Hematopoietic multipotent progenitor cell (in vitro differentiated cells): ENCODE measurements around the gene GABARAP. TPM values are rescaled to one million over a fixed set of nuclear protein-coding genes. Genes with fewer than 3 reads are reported as not detected.
A peak's percentile ranks its signal among the peaks of the same experiment; 100 is the strongest.

ENCODE experiments used
- DNase-seq, 3 donors: peaks; one replicate each; pipeline ENCODE4 v3.0.0-alpha.2; 2011 to 2015; ENCODE audit warnings: low read depth in 2 of 3, low spot score in 2 of 3
- total RNA-seq: library from RNA; depleted of rRNA; stranded (reverse); fragments of >200 nt; gene quantifications from one replicate; pipeline ENCODE4 v1.2.3, GENCODE V29; 2012

GABARAP gene
- total RNA-seq, 1 donor: 121 TPM

DNA sequence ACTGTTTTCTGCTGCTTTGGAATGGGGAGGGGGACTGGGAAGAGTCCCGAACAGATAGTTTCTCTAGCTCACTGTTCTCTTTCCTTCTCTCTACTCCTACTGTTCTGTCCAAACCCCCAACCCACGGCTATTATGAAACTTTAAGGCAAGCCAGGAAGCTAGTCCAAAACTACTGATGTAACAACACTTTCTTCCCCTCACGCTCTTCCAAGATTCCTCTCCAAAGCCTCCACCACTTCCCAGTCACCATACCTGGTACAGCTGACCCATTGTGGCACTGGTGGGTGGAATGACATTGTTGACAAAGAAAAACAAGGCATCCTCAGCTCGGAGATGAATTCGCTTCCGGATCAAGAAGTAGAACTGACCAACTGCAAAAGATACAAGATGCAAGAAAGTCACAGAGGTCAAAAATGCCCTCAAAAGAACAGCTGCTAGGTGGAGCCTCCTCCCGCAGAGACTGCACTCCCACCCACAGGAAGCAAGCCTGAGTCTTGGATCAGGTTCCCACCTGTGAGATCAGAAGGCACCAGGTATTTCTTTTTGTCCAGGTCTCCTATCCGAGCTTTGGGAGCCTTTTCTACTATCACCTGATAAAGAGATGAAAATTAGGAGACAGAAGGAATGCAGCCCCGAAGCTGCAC lies 1.0 kb downstream of the GABARAP start:
- no peak for DNase-seq

GRCh38 chr17:7240375-7240774 lies 1.9 kb downstream of the GABARAP start:
- no peak for DNase-seq

DNA sequence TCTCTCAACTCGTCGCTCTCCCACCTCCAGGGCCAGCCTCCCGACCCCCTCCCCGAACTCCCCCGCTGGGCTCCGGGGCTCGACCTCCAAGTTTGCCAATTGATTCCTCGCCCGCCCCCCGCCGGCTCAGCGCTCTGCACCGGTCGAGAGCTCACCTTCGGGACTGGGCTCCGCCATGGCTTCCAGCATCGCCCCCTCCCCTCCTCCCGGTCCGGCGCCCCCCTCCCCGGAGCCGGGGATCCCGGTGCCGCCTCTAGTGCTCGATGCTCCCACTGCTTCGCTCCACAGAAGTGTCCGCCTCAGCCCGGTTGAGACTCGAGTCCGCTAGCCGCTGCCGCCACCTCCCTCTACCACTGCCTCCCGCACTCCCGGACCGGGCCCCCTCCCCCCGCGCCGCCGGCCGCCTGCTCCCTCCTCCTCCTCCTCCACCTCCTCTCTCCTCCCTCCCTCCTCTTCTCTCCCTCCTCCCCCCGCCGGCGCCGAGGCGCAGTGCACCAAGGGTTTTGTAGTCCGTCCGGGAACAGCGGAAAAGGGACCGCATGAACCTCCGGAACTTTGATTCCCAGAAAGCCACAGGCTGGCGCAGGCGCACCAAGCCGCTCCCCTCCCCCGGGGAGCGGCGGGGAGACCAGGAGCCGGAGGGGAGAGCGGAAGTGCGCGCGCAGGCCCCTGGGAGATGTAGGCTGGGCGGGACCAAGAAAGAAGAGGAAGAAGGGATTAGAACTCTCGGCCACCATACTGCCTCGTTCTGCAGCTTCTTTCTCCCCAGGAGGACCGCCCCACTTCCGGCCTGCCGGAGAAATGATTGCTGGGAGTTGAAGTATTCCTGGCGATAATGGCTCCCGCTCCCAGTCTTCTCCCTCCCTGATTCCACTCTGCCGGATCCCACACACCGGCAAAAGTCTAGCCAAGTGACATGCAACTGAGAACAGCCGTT lies 2.9 kb downstream of the GABARAP start, which contains the start of gene PHF23:
Gene PHF23, minus strand, starts transcription at position 367 of the 937 bp plus-strand sequence. Its CDS starts 178 bp downstream, at position 189.
- DNase-seq: peak; percentile 96 to 99 (median 99)

DNA sequence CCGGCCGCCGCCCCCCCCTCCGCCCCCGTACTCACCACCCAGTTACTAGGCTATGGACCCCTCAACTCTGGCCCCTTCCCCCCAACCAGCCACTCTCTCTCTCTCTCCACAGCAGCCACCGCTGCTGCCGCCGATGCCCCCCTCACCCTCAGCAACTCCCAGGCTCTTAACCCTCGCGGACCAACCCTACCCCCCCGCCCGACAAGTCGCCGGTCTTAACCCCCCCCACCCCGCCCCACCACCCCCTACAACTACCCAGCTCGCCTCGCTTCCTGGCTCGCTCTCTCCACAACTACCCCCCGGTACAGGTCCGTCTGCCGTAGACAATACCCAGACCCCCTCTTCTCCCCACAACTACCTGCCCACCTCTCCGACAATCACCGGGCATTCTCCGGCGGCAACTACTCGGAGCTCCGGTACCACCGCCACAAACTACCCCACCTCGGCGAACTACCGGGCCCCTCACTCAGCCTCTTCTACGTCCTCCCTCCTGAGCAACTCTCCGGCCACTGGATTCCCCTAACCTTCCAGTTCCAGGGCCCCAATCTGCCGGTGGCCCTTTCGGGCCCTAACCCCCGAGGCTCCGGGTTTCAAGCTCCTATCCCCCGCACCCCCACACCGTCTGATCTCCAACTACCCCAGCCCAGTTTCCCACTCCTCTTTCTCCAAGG lies 3.7 kb downstream of the GABARAP start:
- DNase-seq: peak in 1 of 3 donors; percentile 36

- peak in 2 of 3 donors; percentile 68 to 70 for DNase-seq
Measured at GRCh38 chr17:7237761-7238419, 4.4 kb downstream of the GABARAP start.

- no peak for DNase-seq
Measured at GRCh38 chr17:7237266-7237760, 4.9 kb downstream of the GABARAP start.

- no peak for DNase-seq
Measured at GRCh38 chr17:7236808-7237207, 5.4 kb downstream of the GABARAP start.

GRCh38 chr17:7235693-7236665 lies 6.3 kb downstream of the GABARAP start:
- no peak for DNase-seq

- DNase-seq: peak; percentile 90 to 96 (median 95)
Measured at GRCh38 chr17:7234083-7234951, 7.9 kb downstream of the GABARAP start, which contains the start of gene DVL2. Gene DVL2 (minus strand): TSS chr17:7234517. CDS start chr17:7234262, 255 bp downstream.

GRCh38 chr17:7233701-7234082 lies 8.6 kb downstream of the GABARAP start:
- peak in 1 of 3 donors; percentile 59 for DNase-seq

DNA sequence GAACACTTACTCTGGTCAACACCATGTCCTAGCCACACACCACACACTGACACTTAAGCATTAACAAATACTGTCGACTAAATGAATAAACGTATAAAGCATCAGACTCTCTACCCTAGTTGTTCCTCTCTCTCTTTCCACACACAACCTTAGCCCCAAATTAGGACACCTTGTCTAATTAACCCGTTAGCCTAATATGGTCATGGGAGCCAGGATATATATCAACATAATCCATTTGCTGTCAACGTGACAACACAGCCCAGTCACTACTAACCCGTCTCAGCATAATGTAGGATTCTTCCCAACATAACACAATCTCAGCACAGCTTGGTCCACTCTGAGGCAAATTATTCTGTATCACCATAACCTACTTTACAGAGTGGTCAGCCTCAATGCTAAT lies 10.1 kb downstream of the GABARAP start:
- no peak for DNase-seq

DNA sequence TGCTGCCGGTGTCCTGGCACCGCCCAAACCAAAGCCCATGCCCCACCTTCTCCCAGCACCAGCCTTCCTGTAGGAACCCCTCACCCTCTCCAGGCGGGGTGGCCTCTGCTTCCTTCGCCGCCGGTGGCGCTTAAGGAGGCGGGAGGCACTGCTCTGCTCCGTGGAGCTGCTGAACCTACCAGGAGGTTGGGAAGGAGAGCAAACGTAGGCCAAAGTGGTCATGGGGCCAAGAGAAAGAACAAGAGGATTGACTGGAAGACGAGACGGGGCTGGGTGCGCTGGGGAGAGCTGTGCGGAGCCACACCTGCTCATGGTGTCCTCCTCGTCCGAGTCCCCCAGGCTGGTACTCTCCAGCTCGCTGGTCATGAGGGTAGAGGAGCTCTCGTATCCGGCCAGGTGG lies 12.7 kb downstream of the GABARAP start:
- DNase-seq: no peak

GRCh38 chr17:7228920-7229319 lies 13.3 kb downstream of the GABARAP start:
- no peak for DNase-seq

DNA sequence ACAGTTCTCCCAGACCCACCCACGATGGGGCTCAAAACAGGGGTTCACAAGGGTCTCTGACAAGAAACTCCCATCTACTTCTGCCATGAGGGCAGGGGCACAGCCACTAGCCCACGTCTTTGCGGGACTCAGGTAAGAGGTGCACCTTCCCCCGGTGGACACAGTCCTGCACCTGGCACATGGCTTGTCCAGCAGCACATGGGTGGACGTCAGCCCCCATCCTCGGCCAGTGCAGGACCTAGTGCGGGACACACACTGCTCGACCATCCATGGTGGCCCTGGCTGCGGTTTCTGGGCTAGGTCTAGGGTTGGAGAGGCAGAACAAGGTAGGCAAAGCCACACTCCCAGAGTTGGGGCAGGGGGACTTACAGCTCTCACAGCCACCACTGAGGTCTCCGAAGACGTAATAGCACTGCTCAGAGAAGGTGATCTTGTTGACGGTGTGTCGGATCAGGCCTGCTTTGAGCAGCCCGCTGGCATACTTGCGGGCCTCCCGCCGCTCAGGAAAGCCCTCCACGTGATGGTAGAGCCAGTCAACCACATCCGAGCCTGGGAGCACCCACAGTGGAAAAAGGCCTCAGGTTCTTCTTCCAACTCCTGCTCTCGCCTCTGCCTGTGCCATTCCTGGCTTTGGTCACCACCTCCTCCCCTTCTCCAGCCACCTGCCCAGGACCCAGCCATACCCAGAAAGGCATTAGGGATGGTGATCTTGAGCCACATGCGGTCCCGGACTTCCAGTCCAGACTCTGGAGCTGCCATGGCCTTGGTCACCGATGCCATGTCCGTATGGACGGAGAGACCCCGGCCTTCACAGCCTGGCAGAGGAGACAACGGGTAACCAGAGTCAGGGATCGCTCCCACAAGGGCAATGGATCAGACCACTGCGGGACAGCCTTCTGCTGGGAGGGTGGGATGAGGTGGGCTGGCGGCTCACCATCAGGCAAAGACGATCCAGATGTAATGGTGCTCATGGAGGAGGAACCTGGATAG lies 15.2 kb downstream of the GABARAP start:
- DNase-seq: no peak

DNA sequence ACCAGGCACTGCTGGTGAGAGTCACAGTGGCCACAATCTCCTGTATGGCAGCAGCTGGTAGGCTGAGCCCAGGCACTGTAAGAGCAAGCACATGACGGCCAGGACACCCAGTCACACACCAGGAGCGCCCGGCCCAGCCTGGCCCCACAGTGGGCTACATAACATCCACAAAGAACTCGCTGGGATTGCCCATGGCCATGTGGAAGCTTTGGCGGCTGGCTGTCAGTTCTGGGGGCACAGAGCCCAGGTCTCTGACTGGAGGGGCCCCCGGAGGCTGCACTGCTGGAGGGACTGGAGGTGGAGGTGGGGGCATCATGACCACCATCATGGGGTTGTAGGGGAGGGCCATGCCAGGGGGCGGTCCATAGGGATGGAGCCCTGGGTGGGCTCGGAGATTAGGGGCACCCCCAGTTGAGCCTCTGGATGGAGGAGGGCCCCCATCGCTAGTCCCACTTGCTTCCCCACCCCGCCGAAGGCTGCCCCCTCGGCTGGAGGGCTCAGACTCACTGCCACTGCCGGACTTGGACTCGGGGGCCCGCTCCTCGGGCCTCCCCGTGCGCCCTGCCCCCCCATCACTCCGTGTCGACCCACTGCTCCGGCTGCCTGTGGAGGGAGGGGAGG lies 16.4 kb downstream of the GABARAP start:
- no peak for DNase-seq

DNA sequence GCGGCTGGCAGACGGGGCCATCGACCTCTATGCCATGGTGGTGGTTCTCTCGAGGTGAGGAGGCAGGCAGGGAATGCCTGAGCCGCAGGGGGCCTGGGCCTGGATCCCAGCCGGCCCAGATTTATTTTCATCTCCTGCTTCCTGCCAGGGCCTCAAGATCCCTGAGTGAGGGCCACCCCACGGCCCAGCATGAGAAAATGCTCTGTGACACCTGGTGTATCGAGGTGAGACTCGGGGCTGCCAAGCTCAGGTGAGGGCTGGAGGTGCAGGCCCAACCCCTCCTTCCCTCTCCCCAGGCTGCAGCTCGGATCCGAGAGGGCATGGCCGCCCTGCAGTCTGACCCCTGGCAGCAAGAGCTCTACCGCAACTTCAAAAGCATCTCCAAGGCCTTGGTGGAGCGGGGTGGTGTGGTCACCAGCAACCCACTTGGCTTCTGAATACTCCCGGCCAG lies 17.6 kb downstream of the GABARAP start:
- DNase-seq: no peak

GRCh38 chr17:7224110-7224509 lies 18.1 kb downstream of the GABARAP start:
- no peak for DNase-seq
